GM23338 (cell line): ENCODE measurements around the gene CHRNA3.
A peak's percentile ranks its signal among the peaks of the same experiment; 100 is the strongest.

Source experiments
- CREB1 ChIP-seq: fragments of 250-450 bp; sonication (Bioruptor Pico); IDR thresholded peaks from 2 replicates; pipeline ENCODE4 v1.5.0; 2020; ENCODE audit warnings: low read depth, mild to moderate bottlenecking, moderate library complexity
- CTCF ChIP-seq, 2 experiments: fragments of 200-600 bp in 1 of 2; sonication (generic) in 1 of 2; conservative IDR thresholded peaks; 2 replicates each; pipeline versions ENCODE4 v1.5.1 to v1.6.1; 2016 to 2017; ENCODE audit warnings: antibody characterized with exemption in 2 of 2, low read depth in 2 of 2, mild to moderate bottlenecking in 2 of 2, moderate library complexity in 1 of 2
- EZH2 ChIP-seq: fragments of 200-600 bp; sonication (generic); IDR thresholded peaks from one replicate; pipeline ENCODE4 v1.8.0; 2017; ENCODE audit warnings: antibody characterized with exemption, mild to moderate bottlenecking, low read depth; ENCODE audit not compliant: unreplicated experiment
- EZH2phosphoT487 ChIP-seq: fragments of 200-600 bp; sonication (generic); IDR thresholded peaks from one replicate; pipeline ENCODE4 v1.8.1; 2018; ENCODE audit warnings: antibody characterized with exemption; ENCODE audit not compliant: unreplicated experiment
- JUNB ChIP-seq: IDR thresholded peaks from one replicate; pipeline ENCODE4 v1.6.1; 2016; ENCODE audit warnings: antibody characterized with exemption; ENCODE audit not compliant: unreplicated experiment
- NANOG ChIP-seq: IDR thresholded peaks from 2 replicates; pipeline ENCODE4 v1.6.1; 2016; ENCODE audit warnings: antibody characterized with exemption, borderline replicate concordance
- POLR2AphosphoS5 ChIP-seq: IDR thresholded peaks from 2 replicates; pipeline ENCODE4 v1.6.1; 2016; ENCODE audit warnings: antibody characterized with exemption, low read depth
- REST ChIP-seq: IDR thresholded peaks from one replicate; pipeline ENCODE4 v1.6.1; 2018; ENCODE audit warnings: antibody characterized with exemption; ENCODE audit not compliant: unreplicated experiment
- STAT1 ChIP-seq: IDR thresholded peaks from one replicate; pipeline ENCODE4 v1.6.1; 2016; ENCODE audit warnings: antibody characterized with exemption; ENCODE audit not compliant: unreplicated experiment
- ZNF114 ChIP-seq: fragments of 250-450 bp; sonication (Bioruptor Pico); IDR thresholded peaks from 2 replicates; pipeline ENCODE4 v1.5.0; 2020; ENCODE audit warnings: mild to moderate bottlenecking, moderate library complexity
- ZNF331 ChIP-seq: fragments of 250-450 bp; sonication (Bioruptor Pico); IDR thresholded peaks from 2 replicates; pipeline ENCODE4 v1.5.0; 2020; ENCODE audit warnings: low read depth, mild to moderate bottlenecking, moderate library complexity
- TF ChIP-seq, protein P1 (sequence below): IDR thresholded peaks from 2 replicates; pipeline ENCODE4 v1.6.1; 2016; ENCODE audit warnings: antibody characterized with exemption

DNA sequence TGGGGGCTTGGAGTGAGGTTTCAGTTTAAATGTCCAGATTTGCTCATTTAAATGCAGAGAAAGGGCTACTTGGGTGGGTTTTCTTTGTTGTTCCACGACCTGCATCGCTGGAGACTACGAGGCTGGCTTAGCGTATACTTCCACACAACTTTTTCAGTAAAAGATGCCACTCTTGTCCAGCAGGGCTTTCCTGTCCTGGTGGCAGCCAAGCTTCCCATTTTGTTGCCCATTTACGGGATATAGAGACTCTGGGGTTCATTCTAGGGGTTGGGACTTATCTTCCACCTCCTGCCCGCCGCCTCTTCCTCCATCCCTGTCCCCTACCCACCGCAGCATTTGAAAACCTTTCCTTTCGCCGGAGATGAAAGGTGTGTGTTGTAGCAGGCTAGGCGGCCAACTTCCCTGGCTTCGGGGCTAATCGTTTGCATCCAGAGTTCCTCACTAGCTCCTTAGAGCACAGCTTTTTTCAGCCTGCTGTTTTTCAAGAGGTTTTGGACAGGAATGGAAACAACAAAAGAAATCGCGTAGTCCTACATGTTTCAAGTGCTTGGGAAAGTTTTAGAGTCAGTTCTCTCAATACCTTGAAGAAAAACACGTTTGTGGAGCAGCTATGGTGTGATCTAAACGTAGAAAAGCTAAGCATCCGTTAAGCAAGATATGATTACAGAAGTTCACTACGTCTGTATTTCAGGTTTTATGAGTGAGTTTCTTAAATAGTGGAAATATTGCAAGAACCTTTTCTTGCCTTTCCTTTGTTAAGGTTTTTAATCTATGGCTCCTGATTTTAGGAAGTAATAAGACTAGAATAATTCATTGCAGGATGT lies 54.6 kb downstream of the CHRNA3 start:
- TF ChIP-seq CTCF (conservative IDR thresholded peaks at IDR 0.05; ENCODE audit: low read depth in 2 of 2), result 0 out of 4 replicates have a peak, but pooled peaks of 1 of the 2 experiments have one; percentile 19
- no peak for TF ChIP-seq EZH2
- no peak for TF ChIP-seq REST
- no peak for TF ChIP-seq POLR2AphosphoS5
- TF ChIP-seq CREB1 (CRISPR knock-in tag), result no peak
- no peak for TF ChIP-seq EZH2phosphoT487
- no peak for TF ChIP-seq NANOG
- TF ChIP-seq STAT1, result no peak
- no peak for TF ChIP-seq JUNB
- no peak for TF ChIP-seq ZNF331 (CRISPR knock-in tag)
- TF ChIP-seq ZNF114 (CRISPR knock-in tag), result no peak
- TF ChIP-seq, protein P1, sequence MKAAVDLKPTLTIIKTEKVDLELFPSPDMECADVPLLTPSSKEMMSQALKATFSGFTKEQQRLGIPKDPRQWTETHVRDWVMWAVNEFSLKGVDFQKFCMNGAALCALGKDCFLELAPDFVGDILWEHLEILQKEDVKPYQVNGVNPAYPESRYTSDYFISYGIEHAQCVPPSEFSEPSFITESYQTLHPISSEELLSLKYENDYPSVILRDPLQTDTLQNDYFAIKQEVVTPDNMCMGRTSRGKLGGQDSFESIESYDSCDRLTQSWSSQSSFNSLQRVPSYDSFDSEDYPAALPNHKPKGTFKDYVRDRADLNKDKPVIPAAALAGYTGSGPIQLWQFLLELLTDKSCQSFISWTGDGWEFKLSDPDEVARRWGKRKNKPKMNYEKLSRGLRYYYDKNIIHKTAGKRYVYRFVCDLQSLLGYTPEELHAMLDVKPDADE, result no peak
